Stomach smooth muscle (tissue), 2 donors: ENCODE data around the gene TMEM220.

Source experiments
- H3K27ac ChIP-seq: one replicate; pipeline ENCODE4 v1.7.0; 2013; ENCODE audit warnings: mild to moderate bottlenecking, low read length, inconsistent platforms
- H3K27me3 ChIP-seq, 2 donors: one replicate each; pipeline ENCODE4 v1.7.0; 2013; ENCODE audit warnings: low read length in 2 of 2; ENCODE audit not compliant: insufficient read depth in 2 of 2, control insufficient read depth in 1 of 2
- H3K36me3 ChIP-seq, 2 donors: one replicate each; pipeline ENCODE4 v1.7.0; 2013; ENCODE audit warnings: low read length in 2 of 2; ENCODE audit not compliant: control insufficient read depth in 2 of 2, insufficient read depth in 2 of 2
- H3K4me1 ChIP-seq: one replicate; pipeline ENCODE4 v1.7.0; 2013; ENCODE audit warnings: low read length; ENCODE audit not compliant: control insufficient read depth, insufficient read depth
- H3K4me3 ChIP-seq, 2 donors: one replicate each; pipeline ENCODE4 v1.7.0; 2013; ENCODE audit warnings: low read length in 2 of 2
- H3K9ac ChIP-seq, 2 donors: one replicate each; pipeline ENCODE4 v1.7.0; 2013; ENCODE audit warnings: low read length in 2 of 2, mild to moderate bottlenecking in 1 of 2
- H3K9me3 ChIP-seq, 2 donors: one replicate each; pipeline ENCODE4 v1.7.0; 2013; ENCODE audit warnings: low read length in 2 of 2; ENCODE audit not compliant: control insufficient read depth in 2 of 2
- donor health status: healthy.
- donor health status: Pancreatic carcinoma.

The TMEM220 gene

GRCh38 chr17:10754861-10755591, 25.2 kb upstream of the TMEM220 start:
- H3K27me3 ChIP-seq: no peaks in the 10 kb centered on the region
- H3K36me3 ChIP-seq: no peaks in the 10 kb centered on the region
- H3K9me3 ChIP-seq: no peaks in the 10 kb centered on the region
- no peaks in the 10 kb centered on the region for H3K4me1 ChIP-seq
- H3K27ac ChIP-seq: no peak overlapping the region
- H3K4me3 ChIP-seq: no peak overlapping the region
- H3K9ac ChIP-seq: no peak overlapping the region

- no peak overlapping the region for H3K9ac ChIP-seq
- no peak overlapping the region for H3K27ac ChIP-seq
- H3K27me3 ChIP-seq: no peaks in the 10 kb centered on the region
- H3K9me3 ChIP-seq: no peaks in the 10 kb centered on the region
- no peak overlapping the region for H3K4me3 ChIP-seq
- no peaks in the 10 kb centered on the region for H3K36me3 ChIP-seq
- no peaks in the 10 kb centered on the region for H3K4me1 ChIP-seq
Measured at GRCh38 chr17:10754109-10754508, 24.3 kb upstream of the TMEM220 start.

- H3K27ac ChIP-seq: no peak overlapping the region
- H3K4me1 ChIP-seq: no peaks in the 10 kb centered on the region
- H3K9ac ChIP-seq: no peak overlapping the region
- no peaks in the 10 kb centered on the region for H3K36me3 ChIP-seq
- H3K9me3 ChIP-seq: no peaks in the 10 kb centered on the region
- no peak overlapping the region for H3K4me3 ChIP-seq
- no peaks in the 10 kb centered on the region for H3K27me3 ChIP-seq
Measured at GRCh38 chr17:10752696-10753095, 22.9 kb upstream of the TMEM220 start.

GRCh38 chr17:10751563-10751962, 21.7 kb upstream of the TMEM220 start:
- no peaks in the 10 kb centered on the region for H3K27me3 ChIP-seq
- no peak overlapping the region for H3K9ac ChIP-seq
- H3K9me3 ChIP-seq: no peaks in the 10 kb centered on the region
- no peaks in the 10 kb centered on the region for H3K36me3 ChIP-seq
- H3K27ac ChIP-seq: no peak overlapping the region
- no peak overlapping the region for H3K4me3 ChIP-seq
- H3K4me1 ChIP-seq: no peaks in the 10 kb centered on the region

- Histone ChIP-seq H3K27me3 (no peaks in the 10 kb centered on the region), H3K9me3 (no peaks in the 10 kb centered on the region), H3K36me3 (no peaks in the 10 kb centered on the region), H3K9ac (no peak overlapping the region), H3K4me3 (no peak overlapping the region), H3K27ac (no peak overlapping the region), H3K4me1 (no peaks in the 10 kb centered on the region)
Measured at GRCh38 chr17:10750210-10750609, 20.4 kb upstream of the TMEM220 start.

GRCh38 chr17:10748531-10749181, 18.8 kb upstream of the TMEM220 start:
- no peak overlapping the region for H3K4me3 ChIP-seq

GRCh38 chr17:10745231-10745630, 15.4 kb upstream of the TMEM220 start:
- no peaks in the 10 kb centered on the region for H3K9me3 ChIP-seq
- H3K27ac ChIP-seq: no peak overlapping the region
- no peaks in the 10 kb centered on the region for H3K36me3 ChIP-seq
- H3K4me3 ChIP-seq: no peak overlapping the region
- no peaks in the 10 kb centered on the region for H3K4me1 ChIP-seq
- H3K27me3 ChIP-seq: no peaks in the 10 kb centered on the region
- no peak overlapping the region for H3K9ac ChIP-seq

More at GRCh38 chr17:10748531-10749181, 18.8 kb upstream of the TMEM220 start:
- Histone ChIP-seq H3K4me1 (no peaks in the 10 kb centered on the region), H3K36me3 (no peaks in the 10 kb centered on the region), H3K9me3 (no peaks in the 10 kb centered on the region), H3K27me3 (no peaks in the 10 kb centered on the region), H3K9ac (no peak overlapping the region), H3K27ac (no peak overlapping the region)

- no peak overlapping the region for H3K9ac ChIP-seq
- no peak overlapping the region for H3K27ac ChIP-seq
- no peaks in the 10 kb centered on the region for H3K9me3 ChIP-seq
- no peak overlapping the region for H3K4me3 ChIP-seq
- H3K4me1 ChIP-seq: no peaks in the 10 kb centered on the region
- H3K36me3 ChIP-seq: no peaks in the 10 kb centered on the region
- no peaks in the 10 kb centered on the region for H3K27me3 ChIP-seq
Measured at GRCh38 chr17:10744501-10745000, 14.7 kb upstream of the TMEM220 start.

GRCh38 chr17:10743316-10744009, 13.6 kb upstream of the TMEM220 start:
- H3K27ac ChIP-seq: no peak overlapping the region
- no peak overlapping the region for H3K4me3 ChIP-seq
- no peak overlapping the region for H3K9ac ChIP-seq
- no peaks in the 10 kb centered on the region for H3K4me1 ChIP-seq
- no peaks in the 10 kb centered on the region for H3K36me3 ChIP-seq
- H3K27me3 ChIP-seq: no peaks in the 10 kb centered on the region
- no peaks in the 10 kb centered on the region for H3K9me3 ChIP-seq

GRCh38 chr17:10742431-10742830, 12.6 kb upstream of the TMEM220 start:
- H3K27me3 ChIP-seq: no peaks in the 10 kb centered on the region
- H3K9ac ChIP-seq: no peak overlapping the region
- H3K27ac ChIP-seq: no peak overlapping the region
- no peaks in the 10 kb centered on the region for H3K36me3 ChIP-seq
- no peak overlapping the region for H3K4me3 ChIP-seq
- no peaks in the 10 kb centered on the region for H3K9me3 ChIP-seq
- H3K4me1 ChIP-seq: no peaks in the 10 kb centered on the region
